Endothelial cell of umbilical vein (primary cell): ENCODE measurements around the gene TCHP. TPM values are rescaled to one million over a fixed set of nuclear protein-coding genes. Genes with fewer than 3 reads are reported as not detected.
A peak's percentile ranks its signal among the peaks of the same experiment; 100 is the strongest.

Experiments
- BruUV-seq: library from RNA; stranded (reverse); fragments of 400-500 nt; replicated peaks from 2 replicates; lab custom pipeline; 2021; lab: Mats Ljungman, UMichigan
- CTCF ChIA-PET: fragments of 300-600, 350-600 bp; sonication (Branson Sonifier 250); formaldehyde crosslinking; loops from one replicate; lab custom pipeline; 2021; ENCODE audit warnings: antibody characterized with exemption, inconsistent platforms; lab: Charles Lee
- POLR2A ChIA-PET: fragments of 300-600, 350-600 bp; sonication (Branson Sonifier 250); formaldehyde crosslinking; loops from one replicate; lab custom pipeline; 2021; ENCODE audit warnings: antibody characterized with exemption, inconsistent platforms; lab: Charles Lee
- DNase-seq: peaks from one replicate; pipeline ENCODE4 v3.0.0-alpha.2; 2011; ENCODE audit warnings: low read depth, low spot score
- FAIRE-seq: peaks from 2 replicates; lab custom pipeline; 2011; peaks lifted over from hg19 to GRCh38; lab: Jason Lieb, UNC
- H2AFZ ChIP-seq: 2 replicates; pipeline ENCODE4 v1.6.0; 2012; ENCODE audit warnings: low read depth, low read length, control low read depth, inconsistent platforms
- H3K27ac ChIP-seq: 2 replicates; pipeline ENCODE4 v1.5.1; 2011; ENCODE audit warnings: low read depth, mild to moderate bottlenecking, control low read depth, low read length, moderate library complexity; ENCODE audit not compliant: insufficient read depth
- H3K27me3 ChIP-seq, 2 experiments: 2 replicates each; pipeline versions ENCODE4 v1.6.0 to v1.6.1; 2011; ENCODE audit warnings: low read length in 2 of 2, mixed read lengths in 1 of 2; ENCODE audit not compliant: control insufficient read depth in 2 of 2, insufficient read depth in 2 of 2
- H3K36me3 ChIP-seq, 2 experiments: 2 replicates in 1 of 2; 3 replicates in 1 of 2; pipeline ENCODE4 v1.5.1; 2011; ENCODE audit warnings: low read length in 2 of 2, mild to moderate bottlenecking in 1 of 2, moderate library complexity in 1 of 2; ENCODE audit not compliant: control insufficient read depth in 2 of 2, insufficient read depth in 2 of 2; ENCODE audit errors: extremely low read depth in 1 of 2
- H3K4me1 ChIP-seq: 3 replicates; pipeline ENCODE4 v1.5.1; 2011; ENCODE audit warnings: mild to moderate bottlenecking, low read length; ENCODE audit not compliant: control insufficient read depth, insufficient read depth; ENCODE audit errors: extremely low read depth
- H3K4me2 ChIP-seq: 2 replicates; pipeline ENCODE4 v1.6.1; 2011; ENCODE audit warnings: low read length, control low read depth, mixed read lengths; ENCODE audit not compliant: insufficient read depth
- H3K4me3 ChIP-seq, 3 experiments: fragments of 200-600 bp in 1 of 3; sonication (generic), shearing (Covaris generic) in 1 of 3; replicated peaks in 1 of 3; 2 replicates each; pipeline ENCODE4 v1.5.1; 2011 to 2016; ENCODE audit warnings: control low read depth in 3 of 3, low read length in 3 of 3, mild to moderate bottlenecking in 2 of 3, inconsistent platforms in 1 of 3, low read depth in 1 of 3, moderate library complexity in 1 of 3; ENCODE audit not compliant: insufficient read depth in 1 of 3
- H3K79me2 ChIP-seq: 2 replicates; pipeline ENCODE4 v1.6.0; 2012; ENCODE audit warnings: low read length, inconsistent platforms; ENCODE audit not compliant: control insufficient read depth, insufficient read depth
- H3K9ac ChIP-seq: replicated peaks from 2 replicates; pipeline ENCODE3; 2011; ENCODE audit warnings: low read length, control low read depth; ENCODE audit not compliant: insufficient read depth; ENCODE audit errors: extremely low read depth
- H3K9me1 ChIP-seq: replicated peaks from 3 replicates; pipeline ENCODE4 v1.6.0; 2011; ENCODE audit warnings: mild to moderate bottlenecking, low read length; ENCODE audit not compliant: control insufficient read depth, insufficient read depth; ENCODE audit errors: extremely low read depth
- H3K9me3 ChIP-seq: replicated peaks from 2 replicates; pipeline ENCODE4 v1.5.1; 2012; ENCODE audit warnings: low read length, inconsistent platforms; ENCODE audit not compliant: control insufficient read depth, insufficient read depth
- H4K20me1 ChIP-seq: replicated peaks from 2 replicates; pipeline ENCODE3; 2011; ENCODE audit warnings: mild to moderate bottlenecking, low read length; ENCODE audit not compliant: control insufficient read depth, insufficient read depth; ENCODE audit errors: extremely low read depth
- EZH2 ChIP-seq: IDR thresholded peaks from 2 replicates; pipeline ENCODE4 v1.6.1; 2012; ENCODE audit warnings: borderline replicate concordance, low read depth, mild to moderate bottlenecking, moderate library complexity, low read length, inconsistent platforms; ENCODE audit not compliant: severe bottlenecking
- FOS ChIP-seq: IDR thresholded peaks from 2 replicates; pipeline ENCODE4 v1.6.1; 2011; ENCODE audit warnings: mild to moderate bottlenecking, low read length, moderate library complexity, borderline replicate concordance; ENCODE audit not compliant: insufficient read depth
- GATA2 ChIP-seq: IDR thresholded peaks from 2 replicates; pipeline ENCODE4 v1.7.0; 2011; ENCODE audit warnings: low read depth, mild to moderate bottlenecking, moderate library complexity, mixed read lengths, low read length; ENCODE audit not compliant: insufficient read length, insufficient read depth
- JUN ChIP-seq: IDR thresholded peaks from 2 replicates; pipeline ENCODE4 v1.6.1; 2011; ENCODE audit warnings: borderline replicate concordance, low read depth; ENCODE audit not compliant: insufficient read length, insufficient read depth
- MAX ChIP-seq: IDR thresholded peaks from 2 replicates; pipeline ENCODE4 v1.6.1; 2011; ENCODE audit not compliant: insufficient read depth, insufficient read length
- MYC ChIP-seq: IDR thresholded peaks from one replicate; pipeline ENCODE4 v1.6.1; 2011; ENCODE audit warnings: mild to moderate bottlenecking, low read depth, low read length
- POLR2A ChIP-seq: IDR thresholded peaks from 2 replicates; pipeline ENCODE4 v1.6.1; 2012; ENCODE audit warnings: low read depth, mild to moderate bottlenecking, control low read depth, low read length
- POLR2AphosphoS5 ChIP-seq: IDR thresholded peaks from 2 replicates; pipeline ENCODE4 v1.6.1; 2012; ENCODE audit warnings: low read depth, mild to moderate bottlenecking, control low read depth, low read length, moderate library complexity; ENCODE audit not compliant: insufficient read depth
- dilution Hi-C: fragments of 300-500 bp; cut with MboI; formaldehyde crosslinking; loops from one replicate; pipeline ENCODE4 v1.15.0; 2019; ENCODE audit warnings: low sequenced_read_pairs; ENCODE audit not compliant: extremely low pct_ligation_motif_present
- intact Hi-C: fragments of 100-400 bp; cut with micrococcal nuclease; formaldehyde crosslinking; loops from one replicate; pipeline ENCODE4 v1.10.0; 2022
- polyA plus RNA-seq, 4 experiments: library from polyadenylated mRNA; depleted of rRNA in 3 of 4; stranded (reverse) in 3 of 4; unstranded in 1 of 4; fragments of >200 nt; gene quantifications; 2 replicates each; pipeline versions ENCODE4 v1.2.1 to v1.2.3, GENCODE V29; 2011 to 2012; ENCODE audit warnings: missing spikeins in 1 of 4
- total RNA-seq: library from RNA; stranded (reverse); gene quantifications from 2 replicates; pipeline ENCODE4 v1.2.3, GENCODE V29; 2021
- TF ChIP-seq, protein P1 (sequence below), 2 donors: IDR thresholded peaks; 1 replicate in 1 of 2; 2 replicates in 1 of 2; pipeline ENCODE4 v1.5.1; 2011; ENCODE audit warnings: low read length in 2 of 2, mild to moderate bottlenecking in 2 of 2, moderate library complexity in 2 of 2, control low read depth in 1 of 2, inconsistent platforms in 1 of 2, low read depth in 1 of 2; ENCODE audit not compliant: insufficient read depth in 1 of 2; ENCODE audit errors: extremely low read depth in 1 of 2

TCHP gene
- total and polyA plus RNA-seq, 2 donors (not counting 3 experiments of a cell fraction or from before 2014, with no cell fraction given): 12.9 to 24.3 TPM

- no peaks in the 10 kb centered on the region for H3K79me2 ChIP-seq
- H2AFZ ChIP-seq: peak overlapping the region; percentile 69
- BruUV-seq: no TSS peak
- peak overlapping the region; percentile 62 for H3K27ac ChIP-seq
- intact Hi-C loops (loop anchor here (1.0 to 5.0 kb wide), 2 partner anchors 9 to 53 kb away; partner anchors contain the start of genes ANKRD13A and GIT2), dilution Hi-C loops (no loop called here)
- peak; percentile 85 for FAIRE-seq
- H4K20me1 ChIP-seq: no peaks in the 10 kb centered on the region
- H3K27me3 ChIP-seq: no peaks in the 10 kb centered on the region
- H3K9ac ChIP-seq: peak overlapping the region; percentile 27
- H3K4me1 ChIP-seq: peaks cover 28% of the 10 kb centered on the region
- POLR2A ChIA-PET: interaction anchor here (0.5 kb wide), 1 partner anchor 486 kb away, joined by 4 read pairs; no protein-coding TSS in a partner anchor
- CTCF ChIA-PET: interaction anchor here (1.0 kb wide), 2 partner anchors 23 to 44 kb away, joined by 3 read pairs; partner anchors contain the start of gene TCHP
- peak overlapping the region; percentile 65 for H3K4me2 ChIP-seq
- TF ChIP-seq MYC: peak; percentile 88
- no peak for TF ChIP-seq FOS
- TF ChIP-seq POLR2AphosphoS5: peak; percentile 23
- peak; percentile 61 for TF ChIP-seq MAX
- TF ChIP-seq JUN: no peak
- no peak overlapping the region for H3K4me3 ChIP-seq
- H3K9me1 ChIP-seq: no peaks in the 10 kb centered on the region
- peaks cover 4 to 10% of the 10 kb centered on the region in 2 experiments for H3K36me3 ChIP-seq
- DNase-seq: peak; percentile 74
- H3K9me3 ChIP-seq: no peaks in the 10 kb centered on the region
These were observed 44.7 kb downstream of the TCHP start for GRCh38 chr12:109944561-109945359.

DNA sequence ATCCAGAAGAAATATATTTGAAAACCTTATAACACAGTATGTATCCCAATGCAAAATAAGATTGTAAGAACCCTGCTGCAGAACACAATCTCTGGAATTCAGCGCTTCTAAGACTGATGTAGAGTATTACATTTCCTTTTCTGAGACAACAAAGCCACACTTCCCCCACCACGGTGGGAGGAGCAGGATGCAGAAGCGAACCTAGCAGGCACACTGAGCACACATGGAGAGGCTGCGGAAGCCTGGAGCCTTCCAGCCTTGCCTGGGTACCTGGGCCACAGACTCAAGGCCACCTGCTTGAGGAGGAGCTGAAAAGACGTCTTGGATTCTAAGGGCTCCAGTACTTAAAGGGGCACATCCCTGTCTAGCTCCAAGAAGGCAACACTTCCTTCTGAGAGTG lies 46.4 kb downstream of the TCHP start:
- Histone ChIP-seq H3K9me3 (no peaks in the 10 kb centered on the region), H2AFZ (peak overlapping the region; percentile 29), H3K27ac (peak overlapping the region; percentile 30), H3K4me3 (no peak overlapping the region), H3K9me1 (no peaks in the 10 kb centered on the region), H3K4me2 (peak overlapping the region; percentile 36), H4K20me1 (no peaks in the 10 kb centered on the region), H3K9ac (peak overlapping the region; percentile 5), H3K4me1 (peaks cover 28% of the 10 kb centered on the region), H3K79me2 (no peaks in the 10 kb centered on the region), H3K27me3 (no peaks in the 10 kb centered on the region), H3K36me3 (peaks cover 15 to 18% of the 10 kb centered on the region in 2 experiments)
- TF ChIP-seq MYC (no peak), GATA2 (no peak), POLR2A (no peak), MAX (peak; percentile 10), POLR2AphosphoS5 (no peak), EZH2 (no peak), JUN (no peak), FOS (no peak)
- TF ChIP-seq, protein P1, sequence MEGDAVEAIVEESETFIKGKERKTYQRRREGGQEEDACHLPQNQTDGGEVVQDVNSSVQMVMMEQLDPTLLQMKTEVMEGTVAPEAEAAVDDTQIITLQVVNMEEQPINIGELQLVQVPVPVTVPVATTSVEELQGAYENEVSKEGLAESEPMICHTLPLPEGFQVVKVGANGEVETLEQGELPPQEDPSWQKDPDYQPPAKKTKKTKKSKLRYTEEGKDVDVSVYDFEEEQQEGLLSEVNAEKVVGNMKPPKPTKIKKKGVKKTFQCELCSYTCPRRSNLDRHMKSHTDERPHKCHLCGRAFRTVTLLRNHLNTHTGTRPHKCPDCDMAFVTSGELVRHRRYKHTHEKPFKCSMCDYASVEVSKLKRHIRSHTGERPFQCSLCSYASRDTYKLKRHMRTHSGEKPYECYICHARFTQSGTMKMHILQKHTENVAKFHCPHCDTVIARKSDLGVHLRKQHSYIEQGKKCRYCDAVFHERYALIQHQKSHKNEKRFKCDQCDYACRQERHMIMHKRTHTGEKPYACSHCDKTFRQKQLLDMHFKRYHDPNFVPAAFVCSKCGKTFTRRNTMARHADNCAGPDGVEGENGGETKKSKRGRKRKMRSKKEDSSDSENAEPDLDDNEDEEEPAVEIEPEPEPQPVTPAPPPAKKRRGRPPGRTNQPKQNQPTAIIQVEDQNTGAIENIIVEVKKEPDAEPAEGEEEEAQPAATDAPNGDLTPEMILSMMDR (IDR thresholded peaks at IDR 0.05; ENCODE audit: extremely low read depth in 1 of 2, insufficient read depth in 1 of 2, low read depth in 1 of 2, low read length in 2 of 2): no peak
- intact Hi-C loops (loop anchor here (5.0 kb wide), 1 partner anchor 51 kb away; the partner anchor contains the start of genes ANKRD13A and GIT2), dilution Hi-C loops (no loop called here)
- BruUV-seq: no TSS peak
- DNase-seq (peak; percentile 69), FAIRE-seq (peak; percentile 76)
- ChIA-PET CTCF (no interaction called here), POLR2A (no interaction called here)
